ENCODE measurements around the gene BRAP. TPM values are rescaled to one million over a fixed set of nuclear protein-coding genes. Genes with fewer than 3 reads are reported as not detected.
"Not testable (repeated sequence)": the region's sequence is repeated elsewhere in the genome, so short reads cannot be mapped to it uniquely, and the experiment has no call there.

BRAP gene
- total RNA-seq, 1 experiment from 2014 or later, result 23.6 TPM

GRCh38 chr12:111730420-111730819, 44.7 kb upstream of the BRAP start:
- Histone ChIP-seq H3K9me3 (ENCODE audit: low read depth, low read length, poor library complexity, severe bottlenecking) (no peaks in the 10 kb centered on the region), H3K4me3 (ENCODE audit: low read depth, low read length, poor library complexity, severe bottlenecking) (no peak overlapping the region), H3K27ac (ENCODE audit: low read depth, low read length, poor library complexity, severe bottlenecking) (no peak overlapping the region), H3K27me3 (replicated peaks; ENCODE audit: insufficient read depth, low read depth, low read length, poor library complexity) (no peaks in the 10 kb centered on the region), H3K4me1 (ENCODE audit: insufficient read depth, low read length, poor library complexity, severe bottlenecking) (no peaks in the 10 kb centered on the region), H3K36me3 (ENCODE audit: insufficient read depth, low read length, poor library complexity, severe bottlenecking) (no peaks in the 10 kb centered on the region)
- no peak for DNase-seq (ENCODE audit: low spot score)
- BruUV-seq (replicated peaks), result no TSS peak
- TF ChIP-seq CTCF (conservative IDR thresholded peaks at IDR 0.05; ENCODE audit: low read depth, low read length), result no peak
- no peak for TF ChIP-seq EZH2 (IDR thresholded peaks at IDR 0.05; ENCODE audit: borderline replicate concordance, low read depth, low read length, poor library complexity, severe bottlenecking)
- intact Hi-C loops (cut with micrococcal nuclease; ENCODE audit: unreplicated experiment), result no loop called here
- ChIA-PET POLR2A (ENCODE audit: low non-redundant PET) (no interaction called here), CTCF (no interaction called here)

DNA sequence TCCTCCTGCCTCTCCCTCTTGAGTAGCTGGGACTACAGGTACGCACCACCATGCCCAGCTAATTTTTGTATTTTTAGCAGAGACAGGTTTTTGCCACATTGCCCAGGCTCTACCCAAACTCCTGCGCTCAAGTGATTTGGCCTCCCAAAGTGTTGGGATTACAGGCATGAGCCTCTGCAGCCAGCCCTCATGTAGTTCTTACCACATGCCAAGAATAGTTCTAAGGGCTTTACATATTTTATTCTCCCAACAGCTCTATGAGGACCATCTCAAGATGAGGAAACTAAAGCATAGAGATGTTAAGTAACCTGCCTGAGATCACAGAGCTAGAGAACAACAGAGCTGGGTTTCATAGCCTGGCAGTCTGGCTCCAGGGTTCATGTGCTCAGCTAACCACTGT, 43.0 kb upstream of the BRAP start:
- intact Hi-C loops (cut with micrococcal nuclease; ENCODE audit: unreplicated experiment), result no loop called here
- no peak overlapping the region for H3K27ac ChIP-seq (ENCODE audit: low read depth, low read length, poor library complexity, severe bottlenecking)
- DNase-seq (ENCODE audit: low spot score), result no peak
- no peaks in the 10 kb centered on the region for H3K36me3 ChIP-seq (ENCODE audit: insufficient read depth, low read length, poor library complexity, severe bottlenecking)
- CTCF ChIA-PET, result no interaction called here
- H3K9me3 ChIP-seq (ENCODE audit: low read depth, low read length, poor library complexity, severe bottlenecking), result no peaks in the 10 kb centered on the region
- H3K27me3 ChIP-seq (replicated peaks; ENCODE audit: insufficient read depth, low read depth, low read length, poor library complexity), result no peaks in the 10 kb centered on the region
- POLR2A ChIA-PET (ENCODE audit: low non-redundant PET), result no interaction called here
- BruUV-seq (replicated peaks), result no TSS peak
- H3K4me3 ChIP-seq (ENCODE audit: low read depth, low read length, poor library complexity, severe bottlenecking), result no peak overlapping the region
- no peaks in the 10 kb centered on the region for H3K4me1 ChIP-seq (ENCODE audit: insufficient read depth, low read length, poor library complexity, severe bottlenecking)
- TF ChIP-seq CTCF (conservative IDR thresholded peaks at IDR 0.05; ENCODE audit: low read depth, low read length), result no peak
- no peak for TF ChIP-seq EZH2 (IDR thresholded peaks at IDR 0.05; ENCODE audit: borderline replicate concordance, low read depth, low read length, poor library complexity, severe bottlenecking)

GRCh38 chr12:111723646-111724360, 38.0 kb upstream of the BRAP start:
- intact Hi-C loops (cut with micrococcal nuclease; ENCODE audit: unreplicated experiment); H3K36me3 ChIP-seq (ENCODE audit: insufficient read depth, low read length, poor library complexity, severe bottlenecking); BruUV-seq (replicated peaks): not testable (repeated sequence)

DNA sequence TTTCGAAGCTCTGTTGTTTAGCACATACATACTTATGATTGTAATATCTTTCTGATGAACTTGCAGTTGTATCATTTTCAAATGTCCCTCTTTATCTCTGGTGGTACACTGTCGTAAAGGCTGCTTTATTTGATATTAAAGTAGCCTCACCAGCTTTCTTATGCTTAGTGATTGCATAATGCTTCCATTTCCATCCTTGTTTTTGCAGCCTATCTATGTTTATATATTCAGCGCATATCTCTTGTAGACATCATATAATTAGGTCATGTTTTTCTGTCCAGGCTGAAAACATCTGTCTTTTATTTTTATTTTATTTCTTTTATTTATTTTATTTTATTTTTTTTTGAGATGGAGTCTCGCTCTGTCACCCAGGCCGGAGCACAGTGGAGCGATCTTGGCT, 34.7 kb upstream of the BRAP start:
- Histone ChIP-seq H3K4me1 (ENCODE audit: insufficient read depth, low read length, poor library complexity, severe bottlenecking) (no peaks in the 10 kb centered on the region), H3K4me3 (ENCODE audit: low read depth, low read length, poor library complexity, severe bottlenecking) (no peak overlapping the region), H3K27me3 (replicated peaks; ENCODE audit: insufficient read depth, low read depth, low read length, poor library complexity) (no peaks in the 10 kb centered on the region), H3K36me3 (ENCODE audit: insufficient read depth, low read length, poor library complexity, severe bottlenecking) (peaks cover 12% of the 10 kb centered on the region), H3K9me3 (ENCODE audit: low read depth, low read length, poor library complexity, severe bottlenecking) (no peaks in the 10 kb centered on the region), H3K27ac (ENCODE audit: low read depth, low read length, poor library complexity, severe bottlenecking) (no peak overlapping the region)
- no peak for DNase-seq (ENCODE audit: low spot score)
- TF ChIP-seq EZH2 (IDR thresholded peaks at IDR 0.05; ENCODE audit: borderline replicate concordance, low read depth, low read length, poor library complexity, severe bottlenecking) (no peak), CTCF (conservative IDR thresholded peaks at IDR 0.05; ENCODE audit: low read depth, low read length) (no peak)
- POLR2A ChIA-PET (ENCODE audit: low non-redundant PET), result no interaction called here
- intact Hi-C loops (cut with micrococcal nuclease; ENCODE audit: unreplicated experiment), result no loop called here
- BruUV-seq (replicated peaks), result no TSS peak
- CTCF ChIA-PET, result no interaction called here

More at GRCh38 chr12:111723646-111724360, 38.0 kb upstream of the BRAP start:
- H3K27ac ChIP-seq (ENCODE audit: low read depth, low read length, poor library complexity, severe bottlenecking); H3K4me3 ChIP-seq (ENCODE audit: low read depth, low read length, poor library complexity, severe bottlenecking); CTCF ChIA-PET; H3K4me1 ChIP-seq (ENCODE audit: insufficient read depth, low read length, poor library complexity, severe bottlenecking); H3K9me3 ChIP-seq (ENCODE audit: low read depth, low read length, poor library complexity, severe bottlenecking); H3K27me3 ChIP-seq (replicated peaks; ENCODE audit: insufficient read depth, low read depth, low read length, poor library complexity); POLR2A ChIA-PET (ENCODE audit: low non-redundant PET); DNase-seq (ENCODE audit: low spot score): not testable (repeated sequence)

- H3K4me3 ChIP-seq (ENCODE audit: low read depth, low read length, poor library complexity, severe bottlenecking); H3K4me1 ChIP-seq (ENCODE audit: insufficient read depth, low read length, poor library complexity, severe bottlenecking); H3K27ac ChIP-seq (ENCODE audit: low read depth, low read length, poor library complexity, severe bottlenecking); H3K27me3 ChIP-seq (replicated peaks; ENCODE audit: insufficient read depth, low read depth, low read length, poor library complexity); CTCF ChIA-PET; intact Hi-C loops (cut with micrococcal nuclease; ENCODE audit: unreplicated experiment); BruUV-seq (replicated peaks); H3K9me3 ChIP-seq (ENCODE audit: low read depth, low read length, poor library complexity, severe bottlenecking); POLR2A ChIA-PET (ENCODE audit: low non-redundant PET); DNase-seq (ENCODE audit: low spot score): not testable (repeated sequence)
- H3K36me3 ChIP-seq (ENCODE audit: insufficient read depth, low read length, poor library complexity, severe bottlenecking), result peaks cover 13% of the 10 kb centered on the region
Observed at GRCh38 chr12:111719316-111719715, 33.6 kb upstream of the BRAP start.

Data from A673 (cell line).